Endothelial cell of coronary artery (primary cell): ENCODE results near the gene EMC9. TPM values are rescaled to one million over a fixed set of nuclear protein-coding genes. Genes with fewer than 3 reads are reported as not detected.

Source experiments
- total RNA-seq: library from RNA; depleted of rRNA; stranded (reverse); fragments of >200 nt; gene quantifications from 2 replicates; pipeline ENCODE4 v1.2.3, GENCODE V29; 2014

The EMC9 gene, protein sequence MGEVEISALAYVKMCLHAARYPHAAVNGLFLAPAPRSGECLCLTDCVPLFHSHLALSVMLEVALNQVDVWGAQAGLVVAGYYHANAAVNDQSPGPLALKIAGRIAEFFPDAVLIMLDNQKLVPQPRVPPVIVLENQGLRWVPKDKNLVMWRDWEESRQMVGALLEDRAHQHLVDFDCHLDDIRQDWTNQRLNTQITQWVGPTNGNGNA
- total RNA-seq, result 23.2 and 23.7 TPM in 2 replicates

DNA sequence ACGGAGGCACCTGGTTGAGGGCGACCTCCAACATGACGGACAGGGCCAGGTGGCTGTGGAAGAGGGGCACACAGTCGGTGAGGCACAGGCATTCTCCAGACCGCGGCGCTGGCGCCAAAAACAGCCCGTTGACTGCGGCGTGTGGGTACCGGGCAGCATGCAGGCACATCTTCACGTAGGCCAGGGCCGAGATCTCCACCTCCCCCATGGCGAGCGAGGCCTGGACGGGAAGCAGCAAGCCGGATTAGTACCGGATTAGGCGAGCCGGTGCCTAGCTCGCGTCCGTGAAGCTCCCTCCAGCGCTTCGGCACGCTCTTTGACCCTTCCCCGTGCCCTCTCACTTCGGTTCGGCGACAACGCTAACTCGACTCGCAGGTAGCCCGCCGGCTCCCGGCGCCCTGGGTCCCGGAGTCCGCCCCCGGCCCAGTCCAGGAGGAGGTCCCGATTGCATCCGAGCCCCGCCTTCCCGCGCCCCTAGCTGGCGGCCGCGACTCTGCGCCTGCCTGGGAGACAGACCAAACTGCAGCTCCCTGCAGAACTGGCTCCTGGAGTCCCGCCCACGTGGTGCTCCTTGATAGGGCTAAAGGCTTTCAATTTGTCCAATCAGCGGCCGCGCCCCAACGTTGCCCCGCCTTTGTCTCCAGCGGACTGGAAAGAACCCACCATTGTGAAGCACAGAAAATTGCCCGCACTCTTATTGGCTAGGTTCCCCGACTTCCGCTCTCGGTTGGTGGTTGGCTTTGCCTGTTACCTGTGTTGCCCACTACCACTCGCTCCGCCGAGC lies at the start of gene EMC9:
Gene EMC9, minus strand, starts transcription at position 495 of the 784 bp plus-strand sequence. Its CDS starts 287 bp downstream, at position 208.

GRCh38 chr14:24188251-24189058 lies 47.1 kb upstream of the EMC9 start, which contains the start of gene IPO4:
TSS of gene IPO4 (minus strand) at chr14:24188816. CDS start at chr14:24188787, 29 bp downstream.

DNA sequence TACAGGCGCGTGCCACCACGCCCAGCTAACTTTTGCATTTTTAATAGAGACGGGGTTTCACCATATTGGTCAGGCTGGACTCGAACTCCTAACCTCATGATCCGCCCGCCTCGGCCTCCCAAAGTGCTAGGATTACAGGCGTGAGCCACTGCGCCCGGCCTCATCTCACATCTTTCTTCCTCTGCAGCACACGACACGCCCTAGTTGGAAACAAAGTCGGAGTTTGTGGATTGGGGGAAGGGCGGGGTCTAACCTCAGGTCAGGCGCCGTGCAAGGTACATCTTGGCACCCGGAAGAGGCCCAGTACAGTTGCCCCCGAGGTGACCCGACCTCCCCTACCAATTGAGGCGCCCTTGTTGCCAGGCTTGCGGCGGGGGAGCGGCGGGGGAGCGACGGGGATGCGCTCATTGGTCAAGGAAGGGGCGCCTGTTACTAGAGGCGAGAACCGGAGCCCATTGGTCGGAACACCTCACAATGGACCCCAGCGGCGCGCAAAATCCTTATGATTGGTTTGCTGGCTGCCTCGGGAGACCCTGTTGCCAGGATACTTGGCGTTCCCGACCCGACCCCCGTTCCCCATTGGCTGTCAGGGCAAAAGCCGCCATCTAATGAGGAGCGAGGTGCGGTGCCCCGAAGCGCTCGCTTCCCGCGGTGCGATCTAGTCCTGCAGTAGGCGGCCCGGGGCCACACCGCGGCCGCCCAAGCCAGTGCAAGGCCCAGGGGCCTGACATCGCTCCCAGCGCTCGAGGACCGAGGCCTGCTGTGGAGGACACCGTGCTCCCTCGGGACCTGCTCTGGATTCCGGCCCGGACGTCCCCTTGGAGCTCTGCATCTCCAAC lies 30.2 kb upstream of the EMC9 start, which contains the start of gene REC8:
Gene REC8, plus strand, starts transcription at position 659 of the 839 bp plus-strand sequence. CDS start 473 bp downstream, outside the sequence.

DNA sequence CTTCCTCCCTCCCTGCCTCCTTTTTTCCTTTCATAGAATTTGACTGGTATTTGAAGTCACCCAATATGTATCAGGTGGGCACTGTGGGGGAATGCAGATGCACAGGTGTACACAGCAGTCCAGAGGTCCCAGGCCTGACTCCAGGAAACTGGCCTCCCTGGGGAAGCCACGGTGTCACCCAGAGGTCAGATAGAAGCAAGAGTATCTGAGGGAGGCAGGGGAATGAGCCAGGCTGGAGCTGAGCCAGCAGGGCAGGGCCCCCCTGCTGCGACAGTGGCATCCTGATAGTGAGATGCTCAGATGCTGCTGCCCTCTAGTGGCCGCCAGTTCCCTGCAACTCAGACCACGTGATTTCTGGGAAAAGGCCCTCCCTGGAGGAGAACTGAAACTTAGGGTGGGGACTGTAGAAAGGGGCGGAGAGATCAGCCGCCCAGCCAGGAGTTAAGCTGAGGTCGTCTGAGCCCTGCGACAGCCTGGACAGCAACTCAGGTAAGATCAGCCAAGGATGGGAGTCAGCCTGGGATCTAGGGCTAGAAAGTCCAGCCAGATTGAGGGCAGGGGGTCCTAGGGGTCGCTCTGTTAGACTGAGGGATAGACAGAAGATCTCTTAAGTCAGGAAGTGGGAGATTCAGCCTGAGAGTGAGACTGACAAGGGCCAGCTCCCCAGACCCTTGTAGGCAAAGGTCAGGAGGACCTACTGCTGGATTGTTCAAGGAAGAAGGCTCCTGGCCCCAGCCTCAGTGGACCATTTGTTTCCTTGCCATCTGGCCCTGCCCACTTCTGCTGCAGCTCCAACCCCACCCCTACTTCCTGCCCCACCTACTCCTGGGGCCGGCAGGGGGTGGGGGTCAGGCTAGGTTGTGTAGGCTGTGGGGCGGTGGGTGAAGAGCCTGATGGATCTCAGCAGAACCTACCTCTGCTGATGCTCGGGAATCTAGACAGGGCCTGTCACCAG lies 19.7 kb upstream of the EMC9 start, which contains the start of gene IRF9:
Gene IRF9, plus strand, starts transcription at position 416 of the 955 bp plus-strand sequence. CDS start 880 bp downstream, outside the sequence.

GRCh38 chr14:24146978-24147760 lies 5.8 kb upstream of the EMC9 start, which contains the start of gene RNF31:
TSS of gene RNF31 (plus strand) at chr14:24147498. CDS start at chr14:24147699, 201 bp downstream.

DNA sequence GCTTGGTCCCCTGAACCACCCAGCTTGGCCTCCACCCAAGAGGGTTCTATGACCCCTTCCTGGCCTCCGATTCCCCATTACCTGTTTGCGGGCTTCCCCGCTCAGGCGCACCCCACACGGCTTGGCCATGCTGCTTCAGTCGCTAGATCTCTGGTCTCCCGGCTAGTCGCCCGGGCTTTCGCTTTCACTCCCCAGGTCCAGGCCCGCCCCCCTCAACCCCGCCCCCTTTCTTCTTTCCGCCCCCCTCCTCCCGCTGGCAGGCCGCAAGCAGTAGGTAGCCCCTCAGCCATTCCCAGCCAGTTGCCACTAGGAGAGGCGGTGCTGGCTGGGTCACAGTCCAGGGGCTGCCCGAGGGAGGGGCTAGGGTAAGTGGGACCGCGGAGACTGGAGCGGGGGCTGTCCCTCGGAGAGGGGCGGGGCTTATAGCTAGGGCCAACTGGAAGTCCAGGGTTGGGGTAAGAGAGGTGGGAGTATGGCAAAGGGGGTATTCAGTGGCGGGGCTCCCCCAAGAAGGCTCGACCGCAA lies 5.1 kb upstream of the EMC9 start, which contains the start of gene PSME2:
Gene PSME2, minus strand, starts transcription at position 158 of the 525 bp plus-strand sequence. Its CDS starts 29 bp downstream, at position 129.

DNA sequence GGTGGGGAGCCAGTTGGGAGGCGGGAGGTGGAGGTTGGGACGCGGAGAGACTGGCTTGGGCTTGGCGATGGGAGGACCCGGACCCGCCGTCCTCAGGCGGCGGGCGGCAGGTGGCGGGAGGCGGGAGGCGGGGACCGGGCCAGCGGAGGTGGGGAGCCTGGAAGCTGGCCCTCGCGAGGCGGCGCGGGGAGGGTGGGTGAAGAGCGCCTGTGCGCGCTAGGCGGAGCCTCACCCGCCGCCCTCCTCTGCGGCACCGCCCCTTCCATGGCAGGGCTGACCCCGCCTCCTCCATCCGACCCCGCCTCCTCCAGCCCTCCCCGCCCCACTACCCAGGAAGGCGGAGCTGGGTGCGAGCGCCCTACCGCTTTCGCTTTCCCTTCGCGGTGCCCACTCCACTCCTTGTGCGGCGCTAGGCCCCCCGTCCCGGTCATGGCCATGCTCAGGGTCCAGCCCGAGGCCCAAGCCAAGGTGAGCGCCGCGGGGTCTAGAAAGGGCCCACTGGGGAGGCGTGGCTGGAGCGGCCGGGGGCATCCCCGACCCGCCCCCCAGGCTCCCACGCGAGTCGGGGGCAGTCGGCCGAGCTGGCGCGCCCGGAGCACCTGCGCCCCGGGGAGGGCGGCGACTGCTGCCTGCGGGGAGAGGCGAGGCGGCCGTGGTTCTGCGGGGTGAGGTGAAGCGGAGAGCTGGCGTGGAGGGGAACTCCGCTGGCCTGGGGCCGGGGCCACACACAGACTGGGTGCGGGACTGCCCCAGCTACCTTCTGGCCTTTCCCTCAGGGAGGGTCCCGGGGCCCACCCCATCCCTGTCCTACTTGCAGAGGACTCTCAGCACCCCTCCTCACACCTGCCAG lies 5.3 kb downstream of the EMC9 start, which contains the start of gene PSME1:
Gene PSME1, plus strand, starts transcription at position 361 of the 850 bp plus-strand sequence. Its CDS starts 69 bp downstream, at position 430.

DNA sequence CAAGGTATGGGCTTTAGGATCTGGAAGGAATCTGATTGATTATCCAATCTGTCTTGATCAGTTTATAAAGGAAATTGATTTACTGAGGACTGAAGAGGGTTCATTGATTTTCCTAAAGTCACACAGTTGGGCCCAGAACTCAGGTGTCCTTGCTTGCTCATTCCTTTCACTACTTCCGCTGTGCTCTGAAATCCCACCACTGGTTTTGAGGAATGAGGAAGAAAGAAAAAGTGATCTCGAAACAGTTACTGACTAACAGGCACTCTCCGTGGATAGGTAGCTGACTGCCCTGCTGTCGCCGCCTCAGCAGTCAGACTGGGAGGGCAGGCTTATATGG lies 11.0 kb downstream of the EMC9 start, which contains the start of gene FITM1:
Gene FITM1, plus strand, starts transcription at position 280 of the 337 bp plus-strand sequence. CDS start 905 bp downstream, outside the sequence.

GRCh38 chr14:24114532-24115421 lies 26.6 kb downstream of the EMC9 start, which contains the start of the genes DCAF11 and NRL:
TSS of gene DCAF11 (plus strand) at chr14:24114777. CDS start at chr14:24115595, 818 bp downstream.
TSS of gene NRL (minus strand) at chr14:24114949. CDS start at chr14:24082848, 32,101 bp downstream.

DNA sequence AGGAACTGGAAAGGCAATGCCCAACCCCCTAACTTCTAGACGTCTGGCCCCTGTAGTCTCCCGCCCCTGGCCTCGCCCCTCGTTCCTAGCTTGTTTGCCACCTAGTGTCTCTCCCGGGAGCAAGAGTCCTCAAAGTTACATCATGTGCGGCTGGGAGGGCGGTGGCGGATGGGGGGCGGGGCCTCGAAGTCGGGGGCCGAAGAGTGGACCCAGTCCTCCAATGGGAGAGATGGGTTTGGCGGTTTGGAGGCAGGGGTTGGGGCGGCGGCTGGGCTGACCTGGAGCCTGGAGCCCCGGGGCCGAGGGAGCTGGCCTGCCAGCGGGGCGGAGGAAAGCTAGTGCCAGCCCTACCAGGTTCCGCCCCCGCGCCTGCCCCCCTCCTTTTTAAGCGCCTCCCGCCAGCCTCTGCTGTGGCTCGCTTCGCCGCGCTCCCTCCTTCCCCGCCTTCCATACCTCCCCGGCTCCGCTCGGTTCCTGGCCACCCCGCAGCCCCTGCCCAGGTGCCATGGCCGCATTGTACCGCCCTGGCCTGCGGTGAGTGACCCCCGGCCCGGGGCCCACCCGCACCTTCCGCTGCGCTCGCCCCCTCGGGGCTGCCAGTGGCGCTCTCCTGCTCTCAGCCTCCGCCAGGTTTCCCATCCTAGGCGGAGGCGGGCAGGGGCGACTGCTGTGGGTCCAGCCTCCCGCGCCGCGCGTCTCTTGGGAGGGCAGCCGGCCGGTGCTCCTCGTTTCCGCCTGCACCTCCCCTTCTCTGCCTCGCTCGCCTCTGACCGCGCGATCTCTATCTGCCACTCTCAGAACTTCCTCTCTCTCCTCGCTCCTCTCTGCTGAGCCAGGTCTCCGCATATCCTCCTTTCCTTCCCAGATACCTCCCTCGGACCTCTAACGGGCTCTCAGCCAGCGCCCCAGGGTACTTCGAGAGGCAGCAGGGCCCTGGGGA lies 47.2 kb downstream of the EMC9 start, which contains the start of gene PCK2:
Gene PCK2, plus strand, starts transcription at position 411 of the 940 bp plus-strand sequence. Its CDS starts 95 bp downstream, at position 506.

Other genes starting within 250 kb of the EMC9 start
- 53.7 and 58.5 TPM in 2 replicates for gene DHRS4, start 187.8 kb downstream of the EMC9 start, total RNA-seq
- gene DHRS4L2, start 152.7 kb downstream of the EMC9 start, total RNA-seq, result 11.9 and 13.7 TPM in 2 replicates
- gene CARMIL3, start 89.6 kb downstream of the EMC9 start, total RNA-seq, result 0.09 TPM in 1 of 2 replicates, not detected in the other
- not detected in 2 replicates for gene CPNE6, start 70.0 kb downstream of the EMC9 start, total RNA-seq
- gene PCK2, start 47.3 kb downstream of the EMC9 start, total RNA-seq, result 5.1 and 17.4 TPM in 2 replicates
- 42.3 and 47.3 TPM in 2 replicates for gene DCAF11, start 26.8 kb downstream of the EMC9 start, total RNA-seq
- 0.19 and 0.45 TPM in 2 replicates for gene NRL, start 26.6 kb downstream of the EMC9 start, total RNA-seq
- 0.19 and 0.27 TPM in 2 replicates for gene FITM1, start 10.9 kb downstream of the EMC9 start, total RNA-seq
- gene PSME1, start 5.4 kb downstream of the EMC9 start, total RNA-seq, result 78.5 and 103 TPM in 2 replicates
- gene PSME2, start 5.0 kb upstream of the EMC9 start, total RNA-seq, result 101 and 105 TPM in 2 replicates
- 28.9 and 29.3 TPM in 2 replicates for gene RNF31, start 5.9 kb upstream of the EMC9 start, total RNA-seq
- 39.4 and 47.7 TPM in 2 replicates for gene IRF9, start 19.7 kb upstream of the EMC9 start, total RNA-seq
- gene REC8, start 30.5 kb upstream of the EMC9 start, total RNA-seq, result 1.3 and 4.2 TPM in 2 replicates
- 41.1 and 49.6 TPM in 2 replicates for gene IPO4, start 47.2 kb upstream of the EMC9 start, total RNA-seq
- 38.6 and 53.6 TPM in 2 replicates for gene TM9SF1, start 53.9 kb upstream of the EMC9 start, total RNA-seq
- gene TSSK4, start 64.1 kb upstream of the EMC9 start, total RNA-seq, result 0.09 TPM in 1 of 2 replicates, not detected in the other
- gene CHMP4A, start 71.9 kb upstream of the EMC9 start, total RNA-seq, result 16.7 and 27.9 TPM in 2 replicates
- 8.6 and 8.8 TPM in 2 replicates for gene MDP1, start 74.5 kb upstream of the EMC9 start, total RNA-seq
- gene NEDD8, start 90.8 kb upstream of the EMC9 start, total RNA-seq, result 235 and 253 TPM in 2 replicates
- 76.5 and 85.2 TPM in 2 replicates for gene GMPR2, start 91.3 kb upstream of the EMC9 start, total RNA-seq
- gene TINF2, start 101.0 kb upstream of the EMC9 start, total RNA-seq, result 38.1 and 43.4 TPM in 2 replicates
- gene TGM1, start 121.6 kb upstream of the EMC9 start, total RNA-seq, result 0.36 and 0.75 TPM in 2 replicates
- gene RABGGTA, start 130.0 kb upstream of the EMC9 start, total RNA-seq, result 20.5 and 21.1 TPM in 2 replicates
- 6.6 and 7.3 TPM in 2 replicates for gene DHRS1, start 158.2 kb upstream of the EMC9 start, total RNA-seq
- 24.8 and 25.4 TPM in 2 replicates for gene NOP9, start 158.3 kb upstream of the EMC9 start, total RNA-seq
- 1.4 and 2.8 TPM in 2 replicates for gene CIDEB, start 166.4 kb upstream of the EMC9 start, total RNA-seq
- 2.9 and 5.6 TPM in 2 replicates for gene LTB4R2, start 168.5 kb upstream of the EMC9 start, total RNA-seq
- gene LTB4R, start 169.9 kb upstream of the EMC9 start, total RNA-seq, result 1.7 and 3.3 TPM in 2 replicates
- gene ADCY4, start 193.5 kb upstream of the EMC9 start, total RNA-seq, result 37.2 and 43.1 TPM in 2 replicates
- gene RIPK3, start 198.4 kb upstream of the EMC9 start, total RNA-seq, result 2.9 and 3.5 TPM in 2 replicates
- 14.8 and 25.8 TPM in 2 replicates for gene NFATC4, start 226.6 kb upstream of the EMC9 start, total RNA-seq